Activated CD8-positive, alpha-beta memory T cell treated with anti-CD3 and anti-CD28 coated beads for 36 hours (primary cell): ENCODE data around the gene SHMT2. TPM values are rescaled to one million over a fixed set of nuclear protein-coding genes. Genes with fewer than 3 reads are reported as not detected.

Source experiments
- total RNA-seq, 2 experiments: library from RNA; stranded (reverse); gene quantifications; one replicate each; pipeline ENCODE4 v1.2.3, GENCODE V29; 2021

Gene SHMT2
- total RNA-seq, 2 experiments from 2014 or later = 474 to 496 TPM

Other genes starting within 250 kb of the SHMT2 start
- gene ZBTB39, start 223.2 kb upstream of the SHMT2 start, total RNA-seq = 1 to 10 TPM; 8.2 to 8.7 TPM
- gene TAC3, start 213.2 kb upstream of the SHMT2 start, total RNA-seq = under 1 TPM in 1 of 2 experiments, not detected in 1; 0.27 TPM
- 1 to 10 TPM; 1.7 to 2.0 TPM for gene MYO1A, start 179.6 kb upstream of the SHMT2 start, total RNA-seq
- gene NEMP1, start 150.9 kb upstream of the SHMT2 start, total RNA-seq = 10 to 100 TPM; 59.7 to 63.0 TPM
- gene NAB2, start 140.6 kb upstream of the SHMT2 start, total RNA-seq = 10 to 100 TPM; 52.1 to 53.6 TPM
- 100 to 1,000 TPM; 260 to 266 TPM for gene STAT6, start 118.3 kb upstream of the SHMT2 start, total RNA-seq
- under 1 TPM; 0.57 to 0.95 TPM for gene LRP1, start 101.2 kb upstream of the SHMT2 start, total RNA-seq
- gene LRP1-AS, start 82.1 kb upstream of the SHMT2 start, total RNA-seq = not detected
- under 1 TPM; 0.38 to 0.40 TPM for gene NXPH4, start 12.9 kb upstream of the SHMT2 start, total RNA-seq
- gene STAC3, start 21.5 kb downstream of the SHMT2 start, total RNA-seq = 1 to 10 TPM in 1 of 2 experiments, under 1 TPM in 1; 0.71 to 1.4 TPM
- gene R3HDM2, start 201.3 kb downstream of the SHMT2 start, total RNA-seq = 10 to 100 TPM; 28.0 to 29.7 TPM
- not detected for gene INHBC, start 205.1 kb downstream of the SHMT2 start, total RNA-seq
- 1 to 10 TPM; 1.1 to 1.2 TPM for gene INHBE, start 225.6 kb downstream of the SHMT2 start, total RNA-seq
- gene GLI1, start 230.1 kb downstream of the SHMT2 start, total RNA-seq = under 1 TPM; 0.46 to 0.50 TPM